K562 (cell line): ENCODE results near the gene WDCP. TPM values are rescaled to one million over a fixed set of nuclear protein-coding genes. Genes with fewer than 3 reads are reported as not detected.

Source experiments
- ATAC-seq: fragments of 200-7000 bp; cut with Tn5 transposase; 3 replicates; pipeline ENCODE4 v1.9.1; 2020; ENCODE audit warnings: moderate library complexity
- BruUV-seq: library from RNA; stranded (reverse); fragments of 400-500 nt; replicated peaks from 2 replicates; lab custom pipeline; 2021; lab: Mats Ljungman, UMichigan
- CTCF ChIA-PET: fragments of 300-600 bp; formaldehyde crosslinking; extraction: SDS; loops from one replicate; lab custom pipeline; 2021; ENCODE audit warnings: low intra/inter-chr PET ratio; lab: Yijun Ruan, JAX
- POLR2A ChIA-PET: fragments of 300-600, 350-650 bp; sonication (Branson Sonifier 250); formaldehyde crosslinking; extraction: SDS; loops from one replicate; lab custom pipeline; 2021; ENCODE audit warnings: antibody characterized with exemption, inconsistent platforms; lab: Yijun Ruan, JAX
- DNase-seq, 4 experiments: peaks; one replicate each; pipeline versions ENCODE4 v3.0.0 to v3.0.0-alpha.2; 2011 to 2018; ENCODE audit warnings: low spot score in 3 of 4, mixed read lengths in 3 of 4; ENCODE audit errors: extremely low read depth in 1 of 4
- FAIRE-seq: peaks from 2 replicates; lab custom pipeline; 2011; peaks lifted over from hg19 to GRCh38; lab: Jason Lieb, UNC
- H2AFZ ChIP-seq: 2 replicates; pipeline ENCODE4 v1.6.0; 2011; ENCODE audit warnings: low read depth, low read length, control low read depth, inconsistent platforms
- H3K27ac ChIP-seq: fragments of 200-600 bp; 3 replicates; pipeline ENCODE4 v1.8.0; 2011; ENCODE audit warnings: low read depth, mild to moderate bottlenecking, control low read depth, inconsistent platforms, low read length, moderate library complexity, mixed read lengths; ENCODE audit errors: extremely low read depth
- H3K27me3 ChIP-seq, 2 experiments: fragments of 300-600 bp in 1 of 2; 2 replicates in 1 of 2; 3 replicates in 1 of 2; pipeline versions ENCODE4 v1.6.0 to v1.8.0; 2011; ENCODE audit warnings: inconsistent platforms in 2 of 2, low read length in 2 of 2, mild to moderate bottlenecking in 1 of 2, mixed read lengths in 1 of 2, moderate library complexity in 1 of 2; ENCODE audit not compliant: control insufficient read depth in 2 of 2, insufficient read depth in 2 of 2
- H3K36me3 ChIP-seq: fragments of 300-600 bp; 3 replicates; pipeline ENCODE4 v1.8.0; 2011; ENCODE audit warnings: mild to moderate bottlenecking, low read length, inconsistent platforms; ENCODE audit not compliant: control insufficient read depth, insufficient read depth
- H3K4me1 ChIP-seq, 2 experiments: fragments of 200-600 bp in 1 of 2; replicated peaks in 1 of 2; 2 replicates in 1 of 2; 3 replicates in 1 of 2; pipeline versions ENCODE4 v1.5.1 to v1.8.0; 2011; ENCODE audit warnings: inconsistent platforms in 2 of 2, low read length in 2 of 2, mild to moderate bottlenecking in 1 of 2, mixed read lengths in 1 of 2, moderate library complexity in 1 of 2; ENCODE audit not compliant: control insufficient read depth in 2 of 2, insufficient read depth in 2 of 2
- H3K4me2 ChIP-seq: 2 replicates; pipeline ENCODE4 v1.6.1; 2011; ENCODE audit warnings: low read length, control low read depth, inconsistent platforms, mixed read lengths; ENCODE audit not compliant: insufficient read depth
- H3K4me3 ChIP-seq: fragments of 200-600 bp; sonication (generic), shearing (Covaris generic); 2 replicates; pipeline ENCODE4 v1.5.1; 2016; ENCODE audit warnings: control low read depth, inconsistent platforms
- H3K79me2 ChIP-seq: fragments of 200-600 bp; 3 replicates; pipeline ENCODE4 v1.8.0; 2011; ENCODE audit warnings: low read length, inconsistent platforms; ENCODE audit not compliant: control insufficient read depth, insufficient read depth
- H3K9ac ChIP-seq, 2 experiments: 2 replicates each; pipeline versions ENCODE4 v1.6.0 to v1.6.1; 2011; ENCODE audit warnings: low read depth in 2 of 2, low read length in 2 of 2, control low read depth in 1 of 2, inconsistent platforms in 1 of 2, mild to moderate bottlenecking in 1 of 2, mixed read lengths in 1 of 2; ENCODE audit not compliant: insufficient read depth in 1 of 2
- H3K9me1 ChIP-seq: one replicate; pipeline ENCODE4 v1.6.0; 2011; ENCODE audit warnings: inconsistent platforms, mild to moderate bottlenecking, low read length, moderate library complexity; ENCODE audit not compliant: control insufficient read depth, insufficient read depth
- H3K9me3 ChIP-seq: replicated peaks from 2 replicates; pipeline ENCODE4 v1.5.1; 2011; ENCODE audit warnings: low read depth, low read length, inconsistent platforms; ENCODE audit not compliant: control insufficient read depth, insufficient read depth
- H4K20me1 ChIP-seq: replicated peaks from 2 replicates; pipeline ENCODE4 v1.6.1; 2011; ENCODE audit warnings: low read length, inconsistent platforms, mixed read lengths; ENCODE audit not compliant: control insufficient read depth, insufficient read depth
- MYNN ChIP-seq, 2 experiments: sonication (generic); formaldehyde crosslinking in 1 of 2; IDR thresholded peaks; 2 replicates each; pipeline versions ENCODE4 v1.5.0 to v1.6.1; 2016 to 2020; ENCODE audit warnings: antibody characterized with exemption in 1 of 2, missing genetic modification reagents in 1 of 2
- NFIX ChIP-seq: fragments of 250-450 bp; sonication (Bioruptor Pico); IDR thresholded peaks from 2 replicates; pipeline ENCODE4 v1.4.0; 2020; ENCODE audit warnings: low read depth, mild to moderate bottlenecking, moderate library complexity
- NR2F6 ChIP-seq: fragments of 450-650 bp; formaldehyde crosslinking; IDR thresholded peaks from 2 replicates; pipeline ENCODE4 v1.4.0; 2020; ENCODE audit warnings: mild to moderate bottlenecking
- PHB ChIP-seq: fragments of 250-450 bp; sonication (Bioruptor Pico); IDR thresholded peaks from 2 replicates; pipeline ENCODE4 v1.5.0; 2021
- RBM39 ChIP-seq: fragments of 200-400 bp; formaldehyde crosslinking; optimal IDR thresholded peaks from 2 replicates; pipeline ENCODE3; 2018; ENCODE audit warnings: low read depth, low read length
- ZNF431 ChIP-seq: sonication (generic); formaldehyde crosslinking; IDR thresholded peaks from 2 replicates; pipeline ENCODE4 v1.8.0; 2022; ENCODE audit warnings: mild to moderate bottlenecking, missing genetic modification reagents
- WGBS: fragments of 100-300 bp; shearing (Covaris generic); methylation state at CpG from one replicate; pipeline ENCODE4 v1.1.6; 2016; ENCODE audit warnings: low coverage, mixed read lengths; ENCODE audit not compliant: insufficient coverage; ENCODE audit errors: missing lambda C conversion rate; 5-methylcytosine and 5-hydroxymethylcytosine counted together
- in situ Hi-C: fragments of 300-500 bp; cut with MboI; formaldehyde crosslinking; loops from 4 replicates; pipeline ENCODE4 v1.15.0; 2018; ENCODE audit warnings: inconsistent platforms, mixed read lengths
- intact Hi-C: fragments of 100-400 bp; cut with micrococcal nuclease; formaldehyde crosslinking; loops from 2 replicates; pipeline ENCODE4 v1.14.2; 2022
- polyA plus RNA-seq, 8 experiments: library from polyadenylated mRNA; depleted of rRNA in 4 of 8; stranded (reverse) in 5 of 8; unstranded in 3 of 8; fragments of >200 nt; fragmentation: Nextera tagmentation in 2 of 8; fragmentation: Illumina TruSeq in 1 of 8; extraction: Ambion mirVana in 2 of 8; extraction: Trizol in 1 of 8; gene quantifications; 2 replicates each; pipeline versions ENCODE4 v1.2.1 to v1.2.3, GENCODE V29; 2011 to 2014; ENCODE audit warnings: inconsistent platforms in 1 of 8, missing spikeins in 1 of 8
- total RNA-seq, 7 experiments: library from RNA; depleted of rRNA in 6 of 7; stranded (reverse); fragments of >200 nt in 6 of 7; fragmentation: Illumina TruSeq in 2 of 7; extraction: Trizol in 2 of 7; gene quantifications; 2 replicates each; pipeline versions ENCODE4 v1.2.1 to v1.2.3, GENCODE V29; 2011 to 2021; ENCODE audit warnings: low replicate concordance in 1 of 7

Gene WDCP
- total and polyA plus RNA-seq, 9 of the 15 experiments (the other 6 are each of a cell fraction or from before 2014, with no cell fraction given) = 10.1 to 41.4 (median 21.8) TPM

DNA sequence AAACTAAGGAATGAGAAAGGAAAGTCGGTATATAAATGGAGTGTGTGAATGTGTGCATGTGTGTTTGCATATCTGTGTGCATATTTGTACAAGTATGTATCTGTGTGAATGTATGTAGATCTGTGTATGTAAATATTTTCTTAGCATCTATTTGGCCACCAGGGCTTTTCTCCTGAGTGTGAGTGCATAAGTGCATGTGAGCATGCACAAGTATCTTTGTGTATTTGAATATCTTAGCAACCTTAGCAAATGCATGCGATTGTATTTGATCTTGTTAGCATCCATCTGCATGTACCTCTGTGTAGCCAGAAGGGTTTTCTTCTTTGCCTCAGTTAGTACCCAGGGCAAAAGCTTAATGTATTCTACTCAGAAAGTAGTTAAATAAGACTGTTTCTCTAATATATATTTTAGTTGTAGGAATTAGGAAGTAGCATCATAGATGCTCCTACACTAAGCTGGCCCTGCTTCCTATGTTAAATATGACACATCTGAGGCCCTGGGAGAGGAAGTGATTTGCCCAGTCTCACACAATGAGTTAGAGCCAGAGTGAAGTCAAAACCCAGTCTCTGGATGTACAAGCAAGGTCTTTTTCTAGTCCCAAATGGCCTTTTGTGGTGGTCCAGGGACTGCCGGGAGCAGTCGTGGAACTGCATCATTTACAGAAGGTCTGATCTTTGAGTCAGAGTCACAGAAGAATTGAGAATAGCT is 11.5 kb upstream of the WDCP start:
- no peak for TF ChIP-seq MYNN (IDR thresholded peaks at IDR 0.05)
- TF ChIP-seq MYNN (CRISPR knock-in tag; IDR thresholded peaks at IDR 0.05) = no peak
- TF ChIP-seq PHB (CRISPR knock-in tag) = no peak
- TF ChIP-seq NR2F6 (CRISPR knock-in tag) = no peak
- H3K4me3 ChIP-seq = no peak overlapping the region
- no peak overlapping the region for H2AFZ ChIP-seq
- POLR2A ChIA-PET = interaction anchor here (0.6 to 2.6 kb wide), 2 partner anchors 17 to 45 kb away, joined by 3 to 10 read pairs; partner anchors contain the start of gene SF3B6
- H3K4me2 ChIP-seq = no peak overlapping the region
- H3K4me1 ChIP-seq = no peaks in the 10 kb centered on the region
- CTCF ChIA-PET = no interaction called here
- intact Hi-C loops = no loop called here
- no peak overlapping the region for H3K9ac ChIP-seq
- FAIRE-seq (no peak), ATAC-seq (no peak), DNase-seq (no peak)
- H3K27ac ChIP-seq = no peak overlapping the region
- WGBS = 28% methylated on average over 4 of the region's 4 CpGs
- H3K36me3 ChIP-seq = no peaks in the 10 kb centered on the region
- H4K20me1 ChIP-seq = no peaks in the 10 kb centered on the region
- BruUV-seq = no TSS peak
- no peaks in the 10 kb centered on the region for H3K27me3 ChIP-seq
- H3K9me3 ChIP-seq = no peaks in the 10 kb centered on the region
- in situ Hi-C loops = no loop called here
- H3K79me2 ChIP-seq = no peaks in the 10 kb centered on the region
- H3K9me1 ChIP-seq = no peaks in the 10 kb centered on the region

DNA sequence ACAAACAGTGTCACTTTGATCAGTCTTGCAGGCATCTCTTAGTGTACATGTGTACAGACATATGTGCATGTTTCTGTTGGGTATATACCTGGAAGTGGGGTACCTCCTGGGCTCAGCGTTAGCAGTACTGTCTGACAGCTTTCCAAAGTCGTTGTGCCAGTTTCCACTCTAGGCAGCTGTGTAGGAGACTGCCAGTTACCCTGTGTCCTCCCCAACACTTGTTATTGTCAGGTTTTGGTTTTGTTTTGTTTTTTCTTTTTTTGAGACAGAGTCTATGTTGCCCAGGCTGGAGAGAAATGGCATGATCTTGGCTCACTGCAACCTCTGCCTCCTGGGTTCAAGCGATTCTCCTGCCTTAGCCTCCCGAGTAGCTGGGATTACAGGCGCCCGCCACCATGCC is 8.6 kb upstream of the WDCP start:
- Histone ChIP-seq H2AFZ (no peak overlapping the region), H3K9me1 (no peaks in the 10 kb centered on the region), H3K4me2 (no peak overlapping the region), H3K27ac (no peak overlapping the region), H3K4me1 (no peaks in the 10 kb centered on the region), H3K9ac (no peak overlapping the region), H3K9me3 (no peaks in the 10 kb centered on the region), H4K20me1 (no peaks in the 10 kb centered on the region; the same call in 1 of the 2 replicates), H3K36me3 (no peaks in the 10 kb centered on the region), H3K27me3 (peaks cover 5 to 10% of the 10 kb centered on the region in 2 experiments; a peak in 4 of 5 replicates), H3K4me3 (no peak overlapping the region), H3K79me2 (no peaks in the 10 kb centered on the region)
- peak; percentile 35 for FAIRE-seq
- intact Hi-C loops (no loop called here), in situ Hi-C loops (no loop called here)
- POLR2A ChIA-PET = no interaction called here
- no peak for DNase-seq
- no peak for ATAC-seq
- CTCF ChIA-PET = no interaction called here
- WGBS = 16% methylated on average over 3 of the region's 6 CpGs
- BruUV-seq = no TSS peak
- TF ChIP-seq RBM39 = no peak
- no peak for TF ChIP-seq ZNF431 (CRISPR knock-in tag)
- TF ChIP-seq NFIX = no peak
- TF ChIP-seq, all 486 proteins: peak for 0
